RWPE2 (cell line): ENCODE measurements around the gene CCDC85C.
A peak's percentile ranks its signal among the peaks of the same experiment; 100 is the strongest.

Experiments used
- ATAC-seq: fragments of 200-7000 bp; cut with Tn5 transposase; 3 replicates; pipeline ENCODE4 v1.9.1; 2021; ENCODE audit warnings: low read depth
- DNase-seq: peaks from one replicate; pipeline ENCODE4 v3.0.0-alpha.2; 2020; ENCODE audit warnings: low spot score
- H3K27ac ChIP-seq: fragments of 450-650 bp; 2 replicates; pipeline ENCODE4 v1.5.1; 2017; ENCODE audit warnings: mild to moderate bottlenecking; ENCODE audit not compliant: poor library complexity, severe bottlenecking
- H3K27me3 ChIP-seq: fragments of 250-450 bp; sonication (Bioruptor Pico); 2 replicates; pipeline ENCODE4 v1.5.1; 2021; ENCODE audit warnings: mild to moderate bottlenecking, moderate library complexity; ENCODE audit not compliant: insufficient read depth, poor library complexity, severe bottlenecking
- H3K36me3 ChIP-seq: fragments of 250-450 bp; sonication (Bioruptor Pico); 2 replicates; pipeline ENCODE4 v1.5.1; 2020; ENCODE audit warnings: low read depth, mild to moderate bottlenecking, moderate library complexity
- H3K4me1 ChIP-seq: fragments of 250-450 bp; sonication (Bioruptor Pico); 2 replicates; pipeline ENCODE4 v1.5.1; 2021; ENCODE audit warnings: mild to moderate bottlenecking, moderate library complexity; ENCODE audit not compliant: insufficient read depth, poor library complexity, severe bottlenecking
- H3K4me3 ChIP-seq: fragments of 250-450 bp; sonication (Bioruptor Pico); 2 replicates; pipeline ENCODE4 v1.5.1; 2021; ENCODE audit warnings: mild to moderate bottlenecking, moderate library complexity; ENCODE audit not compliant: severe bottlenecking
- H3K9me3 ChIP-seq: fragments of 250-450 bp; sonication (Bioruptor Pico); 2 replicates; pipeline ENCODE4 v1.5.1; 2021; ENCODE audit warnings: mild to moderate bottlenecking, moderate library complexity; ENCODE audit not compliant: severe bottlenecking
- TF ChIP-seq, protein P1 (sequence below): fragments of 450-650 bp; IDR thresholded peaks from one replicate; pipeline ENCODE4 v1.5.1; 2017; ENCODE audit warnings: mild to moderate bottlenecking, moderate library complexity; ENCODE audit not compliant: poor library complexity, severe bottlenecking

CCDC85C gene

DNA sequence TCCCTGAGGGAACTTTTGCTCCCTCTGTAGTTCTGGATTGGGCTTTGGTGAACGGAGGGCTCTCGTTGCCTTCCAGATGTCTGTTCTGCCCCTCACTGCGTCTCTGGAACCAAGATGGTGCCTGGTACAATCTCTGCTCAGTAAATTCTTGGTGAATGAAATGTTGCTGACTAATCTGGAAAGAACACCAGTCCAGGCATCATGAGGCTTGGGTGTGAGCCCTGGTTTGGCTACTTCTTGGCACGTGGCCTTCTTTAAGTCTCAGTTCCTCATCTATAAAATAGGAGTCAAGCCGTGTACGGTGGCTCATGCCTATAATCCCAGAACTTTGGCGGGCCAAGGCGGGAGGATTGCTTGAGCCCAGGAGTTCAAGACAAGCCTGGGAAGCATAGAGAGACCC lies 45.2 kb upstream of the CCDC85C start:
- DNase-seq: no peak
- TF ChIP-seq, protein P1, sequence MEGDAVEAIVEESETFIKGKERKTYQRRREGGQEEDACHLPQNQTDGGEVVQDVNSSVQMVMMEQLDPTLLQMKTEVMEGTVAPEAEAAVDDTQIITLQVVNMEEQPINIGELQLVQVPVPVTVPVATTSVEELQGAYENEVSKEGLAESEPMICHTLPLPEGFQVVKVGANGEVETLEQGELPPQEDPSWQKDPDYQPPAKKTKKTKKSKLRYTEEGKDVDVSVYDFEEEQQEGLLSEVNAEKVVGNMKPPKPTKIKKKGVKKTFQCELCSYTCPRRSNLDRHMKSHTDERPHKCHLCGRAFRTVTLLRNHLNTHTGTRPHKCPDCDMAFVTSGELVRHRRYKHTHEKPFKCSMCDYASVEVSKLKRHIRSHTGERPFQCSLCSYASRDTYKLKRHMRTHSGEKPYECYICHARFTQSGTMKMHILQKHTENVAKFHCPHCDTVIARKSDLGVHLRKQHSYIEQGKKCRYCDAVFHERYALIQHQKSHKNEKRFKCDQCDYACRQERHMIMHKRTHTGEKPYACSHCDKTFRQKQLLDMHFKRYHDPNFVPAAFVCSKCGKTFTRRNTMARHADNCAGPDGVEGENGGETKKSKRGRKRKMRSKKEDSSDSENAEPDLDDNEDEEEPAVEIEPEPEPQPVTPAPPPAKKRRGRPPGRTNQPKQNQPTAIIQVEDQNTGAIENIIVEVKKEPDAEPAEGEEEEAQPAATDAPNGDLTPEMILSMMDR: no peak
- no peaks in the 10 kb centered on the region for H3K9me3 ChIP-seq
- H3K27me3 ChIP-seq: no peaks in the 10 kb centered on the region
- H3K4me1 ChIP-seq: no peaks in the 10 kb centered on the region
- ATAC-seq: no peak
- H3K4me3 ChIP-seq: no peak overlapping the region
- no peaks in the 10 kb centered on the region for H3K36me3 ChIP-seq
- no peak overlapping the region for H3K27ac ChIP-seq

DNA sequence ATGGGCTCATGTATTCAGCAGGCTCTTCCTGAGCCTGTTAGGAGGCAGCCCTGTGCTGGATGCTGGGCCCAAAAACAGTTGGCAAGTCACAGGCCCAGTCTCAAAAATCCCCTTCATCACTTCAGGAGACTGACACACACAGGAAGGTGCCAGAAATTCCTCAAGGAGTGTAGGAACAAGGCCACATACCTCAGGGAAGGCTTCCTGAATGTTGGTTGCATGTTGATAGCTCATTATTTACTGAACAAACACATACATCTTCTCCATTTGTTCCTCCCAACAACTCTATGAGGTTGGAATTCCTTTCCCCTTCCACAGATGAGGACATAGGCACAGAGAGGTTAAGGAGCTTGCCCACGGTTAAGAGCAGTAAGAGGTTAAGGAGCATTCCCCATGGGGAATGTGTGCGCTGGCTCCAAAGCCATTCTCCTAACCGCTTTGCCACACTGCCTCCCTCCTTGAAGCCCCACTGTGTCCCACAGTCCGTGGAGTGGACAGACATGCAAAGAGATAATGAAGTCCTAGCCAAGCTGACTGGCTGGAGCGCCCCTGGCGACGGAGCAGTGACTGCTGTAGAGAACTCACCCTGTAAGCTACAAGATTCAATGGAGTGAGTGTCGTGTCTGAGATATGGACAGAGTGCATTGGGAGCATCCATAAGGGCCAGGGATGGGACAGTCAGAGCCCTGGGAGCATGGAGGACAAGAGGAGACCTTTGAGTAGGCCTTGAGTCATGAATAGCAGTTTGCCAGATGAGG lies 44.2 kb upstream of the CCDC85C start:
- no peak overlapping the region for H3K27ac ChIP-seq
- H3K9me3 ChIP-seq: no peaks in the 10 kb centered on the region
- H3K27me3 ChIP-seq: no peaks in the 10 kb centered on the region
- TF ChIP-seq, protein P1: no peak
- H3K4me3 ChIP-seq: no peak overlapping the region
- H3K36me3 ChIP-seq: no peaks in the 10 kb centered on the region
- no peaks in the 10 kb centered on the region for H3K4me1 ChIP-seq
- ATAC-seq: no peak
- no peak for DNase-seq

DNA sequence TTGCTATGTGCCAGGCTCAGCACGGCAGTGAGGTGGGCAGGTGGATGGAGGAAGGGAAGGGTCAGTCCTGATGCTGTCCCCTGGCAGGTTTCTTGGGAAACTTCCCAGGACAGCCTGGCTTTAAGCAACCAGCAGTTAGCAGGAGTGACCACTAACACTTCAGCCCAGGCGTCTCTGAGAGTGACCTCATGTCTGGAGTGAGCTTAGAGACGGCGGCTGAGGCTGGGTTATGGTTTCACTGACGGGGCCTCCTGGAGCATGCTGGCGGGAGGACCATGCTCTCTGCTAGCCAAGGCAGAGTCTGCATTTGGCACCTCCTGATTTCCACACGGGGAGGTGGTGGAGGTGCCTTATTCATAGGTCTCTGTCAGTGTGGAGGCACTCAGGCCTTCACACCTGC lies 43.4 kb upstream of the CCDC85C start:
- no peaks in the 10 kb centered on the region for H3K36me3 ChIP-seq
- H3K9me3 ChIP-seq: no peaks in the 10 kb centered on the region
- TF ChIP-seq, protein P1: no peak
- H3K27ac ChIP-seq: no peak overlapping the region
- no peaks in the 10 kb centered on the region for H3K27me3 ChIP-seq
- H3K4me3 ChIP-seq: no peak overlapping the region
- DNase-seq (no peak), ATAC-seq (no peak)
- H3K4me1 ChIP-seq: no peaks in the 10 kb centered on the region

DNA sequence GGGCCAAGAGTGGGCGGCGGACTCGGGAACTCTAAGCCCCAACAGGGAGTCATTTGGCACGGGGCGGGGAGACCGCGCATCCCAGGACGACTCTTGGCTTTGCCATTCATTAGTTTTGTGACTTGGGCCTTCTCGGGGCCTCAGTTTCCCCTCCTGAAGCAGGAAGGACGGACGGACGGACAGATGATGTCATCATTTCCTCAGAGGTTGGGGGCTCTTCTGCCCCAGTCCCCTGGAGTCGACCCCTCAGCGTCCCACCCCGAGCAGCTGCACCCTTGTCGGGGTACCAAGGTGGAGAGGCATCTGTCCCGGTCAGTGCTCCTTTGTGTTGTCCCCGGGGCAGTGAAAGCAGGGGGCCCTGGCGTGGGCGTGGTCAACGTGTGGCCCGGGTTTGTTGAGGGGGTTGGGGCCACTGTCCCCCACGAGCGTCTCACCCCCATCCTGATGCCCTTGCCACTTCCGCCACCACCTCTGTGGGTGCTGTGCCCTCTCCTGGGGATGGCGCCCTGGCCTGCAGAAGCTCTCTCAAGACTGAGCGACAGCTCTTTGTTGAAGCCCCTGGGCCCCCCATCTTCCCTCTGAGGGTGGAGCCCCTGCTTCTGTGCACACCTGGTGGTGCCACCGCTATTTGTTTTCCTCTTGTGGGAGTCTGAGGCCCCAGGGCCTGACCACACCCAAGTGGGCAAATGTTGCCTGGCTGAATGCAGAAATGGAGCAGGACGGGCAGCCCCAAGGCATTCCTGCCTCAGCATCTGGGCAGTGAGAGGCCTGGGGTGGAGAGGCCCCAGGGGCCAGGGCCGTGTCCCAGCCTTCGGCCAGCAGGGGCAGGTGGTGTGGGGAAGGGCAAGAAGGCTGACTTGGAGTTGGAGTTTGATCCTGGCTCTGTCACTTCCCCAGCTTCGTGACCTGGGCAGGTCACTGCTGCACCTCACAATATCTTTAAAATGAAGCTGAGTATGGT lies 41.8 kb upstream of the CCDC85C start:
- no peak for DNase-seq
- TF ChIP-seq, protein P1: no peak
- H3K27me3 ChIP-seq: no peaks in the 10 kb centered on the region
- no peak overlapping the region for H3K27ac ChIP-seq
- no peaks in the 10 kb centered on the region for H3K36me3 ChIP-seq
- H3K4me3 ChIP-seq: peak overlapping the region; percentile 31
- H3K4me1 ChIP-seq: no peaks in the 10 kb centered on the region
- no peaks in the 10 kb centered on the region for H3K9me3 ChIP-seq
- ATAC-seq: no peak
